GM23338 (cell line): ENCODE results near the gene CRTC1. TPM values are rescaled to one million over a fixed set of nuclear protein-coding genes. Genes with fewer than 3 reads are reported as not detected.

ENCODE experiments used
- ATAC-seq: fragments of 200-7000 bp; cut with Tn5 transposase; 3 replicates; pipeline ENCODE4 v1.9.1; 2020
- DNase-seq: peaks from one replicate; pipeline ENCODE4 v3.0.0-alpha.2; 2015; ENCODE audit warnings: low spot score
- H2AFZ ChIP-seq: fragments of 200-600 bp; sonication (generic); 2 replicates; pipeline ENCODE4 v1.8.0; 2016; ENCODE audit warnings: antibody characterized with exemption, mild to moderate bottlenecking, moderate library complexity
- H3F3A ChIP-seq: fragments of 200-600 bp; sonication (generic); replicated peaks from 2 replicates; pipeline ENCODE4 v1.8.0; 2017; ENCODE audit warnings: antibody characterized with exemption, mixed run types, low read depth
- H3K27ac ChIP-seq: fragments of 200-600 bp; sonication (generic); 2 replicates; pipeline ENCODE4 v1.6.1; 2016; ENCODE audit warnings: low read depth
- H3K27me3 ChIP-seq: fragments of 200-600 bp; sonication (generic); 2 replicates; pipeline ENCODE4 v1.8.0; 2016; ENCODE audit warnings: mild to moderate bottlenecking, mixed run types, moderate library complexity; ENCODE audit not compliant: insufficient read depth
- H3K36me3 ChIP-seq: fragments of 200-600 bp; sonication (generic); 2 replicates; pipeline ENCODE4 v1.8.0; 2016; ENCODE audit warnings: mild to moderate bottlenecking; ENCODE audit not compliant: insufficient read depth
- H3K4me1 ChIP-seq: fragments of 200-600 bp; sonication (generic); 2 replicates; pipeline ENCODE4 v1.8.0; 2016; ENCODE audit warnings: mild to moderate bottlenecking, moderate library complexity; ENCODE audit not compliant: insufficient read depth
- H3K4me2 ChIP-seq: fragments of 200-600 bp; sonication (generic); 2 replicates; pipeline ENCODE4 v1.7.1; 2017; ENCODE audit warnings: mixed run types
- H3K4me3 ChIP-seq: fragments of 200-600 bp; sonication (generic); 2 replicates; pipeline ENCODE4 v1.6.1; 2016; ENCODE audit warnings: mixed run types
- H3K79me2 ChIP-seq: fragments of 200-600 bp; sonication (generic); replicated peaks from 2 replicates; pipeline ENCODE4 v1.8.0; 2017; ENCODE audit warnings: mild to moderate bottlenecking; ENCODE audit not compliant: insufficient read depth
- H3K9me2 ChIP-seq: fragments of 200-600 bp; sonication (generic); 2 replicates; pipeline ENCODE4 v1.8.0; 2017; ENCODE audit not compliant: insufficient read depth
- H4K20me1 ChIP-seq: fragments of 200-600 bp; sonication (generic); replicated peaks from 2 replicates; pipeline ENCODE4 v1.8.0; 2017; ENCODE audit warnings: mild to moderate bottlenecking; ENCODE audit not compliant: insufficient read depth
- H3K27ac Mint-ChIP-seq: 2 replicates; pipeline ENCODE4 v1.8.0; 2020; ENCODE audit warnings: inconsistent platforms, mild to moderate bottlenecking, moderate library complexity, mixed read lengths
- H3K27me3 Mint-ChIP-seq: 3 replicates; pipeline ENCODE4 v1.8.0; 2022; ENCODE audit warnings: low read depth, mild to moderate bottlenecking, moderate library complexity, mixed read lengths, inconsistent platforms; ENCODE audit not compliant: insufficient read depth, poor library complexity
- H3K36me3 Mint-ChIP-seq: 3 replicates; pipeline ENCODE4 v1.8.0; 2021; ENCODE audit warnings: low read depth, mild to moderate bottlenecking, inconsistent platforms, moderate library complexity, mixed read lengths
- H3K4me1 Mint-ChIP-seq: 3 replicates; pipeline ENCODE4 v1.8.0; 2020; ENCODE audit warnings: mild to moderate bottlenecking, inconsistent platforms, mixed read lengths
- H3K4me3 Mint-ChIP-seq: 3 replicates; pipeline ENCODE4 v1.8.0; 2021; ENCODE audit warnings: moderate library complexity, mild to moderate bottlenecking, inconsistent platforms, mixed read lengths
- H3K9me3 Mint-ChIP-seq: 3 replicates; pipeline ENCODE4 v1.8.0; 2020; ENCODE audit warnings: moderate library complexity, mild to moderate bottlenecking, inconsistent platforms, mixed read lengths
- CREB1 ChIP-seq: fragments of 250-450 bp; sonication (Bioruptor Pico); IDR thresholded peaks from 2 replicates; pipeline ENCODE4 v1.5.0; 2020; ENCODE audit warnings: low read depth, mild to moderate bottlenecking, moderate library complexity
- EZH2 ChIP-seq: fragments of 200-600 bp; sonication (generic); IDR thresholded peaks from one replicate; pipeline ENCODE4 v1.8.0; 2017; ENCODE audit warnings: antibody characterized with exemption, mild to moderate bottlenecking, low read depth; ENCODE audit not compliant: unreplicated experiment
- EZH2phosphoT487 ChIP-seq: fragments of 200-600 bp; sonication (generic); IDR thresholded peaks from one replicate; pipeline ENCODE4 v1.8.1; 2018; ENCODE audit warnings: antibody characterized with exemption; ENCODE audit not compliant: unreplicated experiment
- JUNB ChIP-seq: IDR thresholded peaks from one replicate; pipeline ENCODE4 v1.6.1; 2016; ENCODE audit warnings: antibody characterized with exemption; ENCODE audit not compliant: unreplicated experiment
- NANOG ChIP-seq: IDR thresholded peaks from 2 replicates; pipeline ENCODE4 v1.6.1; 2016; ENCODE audit warnings: antibody characterized with exemption, borderline replicate concordance
- POLR2AphosphoS5 ChIP-seq: IDR thresholded peaks from 2 replicates; pipeline ENCODE4 v1.6.1; 2016; ENCODE audit warnings: antibody characterized with exemption, low read depth
- STAT1 ChIP-seq: IDR thresholded peaks from one replicate; pipeline ENCODE4 v1.6.1; 2016; ENCODE audit warnings: antibody characterized with exemption; ENCODE audit not compliant: unreplicated experiment
- ZNF114 ChIP-seq: fragments of 250-450 bp; sonication (Bioruptor Pico); IDR thresholded peaks from 2 replicates; pipeline ENCODE4 v1.5.0; 2020; ENCODE audit warnings: mild to moderate bottlenecking, moderate library complexity
- ZNF331 ChIP-seq: fragments of 250-450 bp; sonication (Bioruptor Pico); IDR thresholded peaks from 2 replicates; pipeline ENCODE4 v1.5.0; 2020; ENCODE audit warnings: low read depth, mild to moderate bottlenecking, moderate library complexity
- polyA plus RNA-seq: library from polyadenylated mRNA; unstranded; fragments of >200 nt; fragmentation: Nextera tagmentation; extraction: Ambion mirVana; gene quantifications from 2 replicates; pipeline ENCODE4 v1.2.1, GENCODE V29; 2016
- total RNA-seq: library from RNA; depleted of rRNA; stranded (reverse); fragments of >200 nt; shearing (Covaris generic); gene quantifications from 2 replicates; pipeline ENCODE4 v1.2.3, GENCODE V29; 2014
- TF ChIP-seq, protein P1 (sequence below), 2 experiments: fragments of 200-600 bp in 1 of 2; sonication (generic) in 1 of 2; conservative IDR thresholded peaks; 2 replicates each; pipeline versions ENCODE4 v1.5.1 to v1.6.1; 2016 to 2017; ENCODE audit warnings: antibody characterized with exemption in 2 of 2, low read depth in 2 of 2, mild to moderate bottlenecking in 2 of 2, moderate library complexity in 1 of 2
- TF ChIP-seq, protein P2 (sequence below): fragments of 250-450 bp; sonication (Bioruptor Pico); IDR thresholded peaks from 2 replicates; pipeline ENCODE4 v1.5.0; 2020; ENCODE audit warnings: mild to moderate bottlenecking, moderate library complexity
- TF ChIP-seq, protein P3 (sequence below): IDR thresholded peaks from one replicate; pipeline ENCODE4 v1.6.1; 2018; ENCODE audit warnings: antibody characterized with exemption; ENCODE audit not compliant: unreplicated experiment
- TF ChIP-seq, protein P4 (sequence below): IDR thresholded peaks from 2 replicates; pipeline ENCODE4 v1.6.1; 2016; ENCODE audit warnings: antibody characterized with exemption

Gene CRTC1
- total and polyA plus RNA-seq, 2 experiments from 2014 or later, result 5.4 to 8.4 TPM

DNA sequence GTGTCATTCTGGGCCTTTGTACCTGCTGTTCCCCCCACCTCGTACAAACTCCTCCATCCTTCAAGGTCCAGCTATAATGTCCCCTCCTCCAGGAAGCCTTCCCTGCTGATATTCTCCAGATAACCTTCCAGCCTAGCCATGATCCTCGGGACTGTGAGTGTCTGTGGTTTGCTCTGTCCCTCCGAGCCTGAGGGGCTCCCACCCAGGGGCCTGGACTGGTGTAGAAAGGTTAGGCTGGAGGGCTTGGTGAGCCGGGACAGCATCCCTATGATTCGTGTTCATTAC is 110.5 kb downstream of the CRTC1 start:
- peaks cover 11% of the 10 kb centered on the region for H4K20me1 ChIP-seq
- peaks cover 9% of the 10 kb centered on the region; the same call in 1 of the 2 replicates for H3K4me1 ChIP-seq
- H3K4me2 ChIP-seq, result no peak overlapping the region
- H3K36me3 ChIP-seq, result no peaks in the 10 kb centered on the region
- TF ChIP-seq, protein P1, sequence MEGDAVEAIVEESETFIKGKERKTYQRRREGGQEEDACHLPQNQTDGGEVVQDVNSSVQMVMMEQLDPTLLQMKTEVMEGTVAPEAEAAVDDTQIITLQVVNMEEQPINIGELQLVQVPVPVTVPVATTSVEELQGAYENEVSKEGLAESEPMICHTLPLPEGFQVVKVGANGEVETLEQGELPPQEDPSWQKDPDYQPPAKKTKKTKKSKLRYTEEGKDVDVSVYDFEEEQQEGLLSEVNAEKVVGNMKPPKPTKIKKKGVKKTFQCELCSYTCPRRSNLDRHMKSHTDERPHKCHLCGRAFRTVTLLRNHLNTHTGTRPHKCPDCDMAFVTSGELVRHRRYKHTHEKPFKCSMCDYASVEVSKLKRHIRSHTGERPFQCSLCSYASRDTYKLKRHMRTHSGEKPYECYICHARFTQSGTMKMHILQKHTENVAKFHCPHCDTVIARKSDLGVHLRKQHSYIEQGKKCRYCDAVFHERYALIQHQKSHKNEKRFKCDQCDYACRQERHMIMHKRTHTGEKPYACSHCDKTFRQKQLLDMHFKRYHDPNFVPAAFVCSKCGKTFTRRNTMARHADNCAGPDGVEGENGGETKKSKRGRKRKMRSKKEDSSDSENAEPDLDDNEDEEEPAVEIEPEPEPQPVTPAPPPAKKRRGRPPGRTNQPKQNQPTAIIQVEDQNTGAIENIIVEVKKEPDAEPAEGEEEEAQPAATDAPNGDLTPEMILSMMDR (conservative IDR thresholded peaks at IDR 0.05; ENCODE audit: low read depth in 2 of 2), result no peak
- TF ChIP-seq EZH2phosphoT487 (no peak), EZH2 (no peak), ZNF114 (CRISPR knock-in tag) (no peak), STAT1 (no peak), NANOG (no peak), ZNF331 (CRISPR knock-in tag) (no peak), POLR2AphosphoS5 (no peak), CREB1 (CRISPR knock-in tag) (no peak), JUNB (no peak)
- TF ChIP-seq, protein P2, sequence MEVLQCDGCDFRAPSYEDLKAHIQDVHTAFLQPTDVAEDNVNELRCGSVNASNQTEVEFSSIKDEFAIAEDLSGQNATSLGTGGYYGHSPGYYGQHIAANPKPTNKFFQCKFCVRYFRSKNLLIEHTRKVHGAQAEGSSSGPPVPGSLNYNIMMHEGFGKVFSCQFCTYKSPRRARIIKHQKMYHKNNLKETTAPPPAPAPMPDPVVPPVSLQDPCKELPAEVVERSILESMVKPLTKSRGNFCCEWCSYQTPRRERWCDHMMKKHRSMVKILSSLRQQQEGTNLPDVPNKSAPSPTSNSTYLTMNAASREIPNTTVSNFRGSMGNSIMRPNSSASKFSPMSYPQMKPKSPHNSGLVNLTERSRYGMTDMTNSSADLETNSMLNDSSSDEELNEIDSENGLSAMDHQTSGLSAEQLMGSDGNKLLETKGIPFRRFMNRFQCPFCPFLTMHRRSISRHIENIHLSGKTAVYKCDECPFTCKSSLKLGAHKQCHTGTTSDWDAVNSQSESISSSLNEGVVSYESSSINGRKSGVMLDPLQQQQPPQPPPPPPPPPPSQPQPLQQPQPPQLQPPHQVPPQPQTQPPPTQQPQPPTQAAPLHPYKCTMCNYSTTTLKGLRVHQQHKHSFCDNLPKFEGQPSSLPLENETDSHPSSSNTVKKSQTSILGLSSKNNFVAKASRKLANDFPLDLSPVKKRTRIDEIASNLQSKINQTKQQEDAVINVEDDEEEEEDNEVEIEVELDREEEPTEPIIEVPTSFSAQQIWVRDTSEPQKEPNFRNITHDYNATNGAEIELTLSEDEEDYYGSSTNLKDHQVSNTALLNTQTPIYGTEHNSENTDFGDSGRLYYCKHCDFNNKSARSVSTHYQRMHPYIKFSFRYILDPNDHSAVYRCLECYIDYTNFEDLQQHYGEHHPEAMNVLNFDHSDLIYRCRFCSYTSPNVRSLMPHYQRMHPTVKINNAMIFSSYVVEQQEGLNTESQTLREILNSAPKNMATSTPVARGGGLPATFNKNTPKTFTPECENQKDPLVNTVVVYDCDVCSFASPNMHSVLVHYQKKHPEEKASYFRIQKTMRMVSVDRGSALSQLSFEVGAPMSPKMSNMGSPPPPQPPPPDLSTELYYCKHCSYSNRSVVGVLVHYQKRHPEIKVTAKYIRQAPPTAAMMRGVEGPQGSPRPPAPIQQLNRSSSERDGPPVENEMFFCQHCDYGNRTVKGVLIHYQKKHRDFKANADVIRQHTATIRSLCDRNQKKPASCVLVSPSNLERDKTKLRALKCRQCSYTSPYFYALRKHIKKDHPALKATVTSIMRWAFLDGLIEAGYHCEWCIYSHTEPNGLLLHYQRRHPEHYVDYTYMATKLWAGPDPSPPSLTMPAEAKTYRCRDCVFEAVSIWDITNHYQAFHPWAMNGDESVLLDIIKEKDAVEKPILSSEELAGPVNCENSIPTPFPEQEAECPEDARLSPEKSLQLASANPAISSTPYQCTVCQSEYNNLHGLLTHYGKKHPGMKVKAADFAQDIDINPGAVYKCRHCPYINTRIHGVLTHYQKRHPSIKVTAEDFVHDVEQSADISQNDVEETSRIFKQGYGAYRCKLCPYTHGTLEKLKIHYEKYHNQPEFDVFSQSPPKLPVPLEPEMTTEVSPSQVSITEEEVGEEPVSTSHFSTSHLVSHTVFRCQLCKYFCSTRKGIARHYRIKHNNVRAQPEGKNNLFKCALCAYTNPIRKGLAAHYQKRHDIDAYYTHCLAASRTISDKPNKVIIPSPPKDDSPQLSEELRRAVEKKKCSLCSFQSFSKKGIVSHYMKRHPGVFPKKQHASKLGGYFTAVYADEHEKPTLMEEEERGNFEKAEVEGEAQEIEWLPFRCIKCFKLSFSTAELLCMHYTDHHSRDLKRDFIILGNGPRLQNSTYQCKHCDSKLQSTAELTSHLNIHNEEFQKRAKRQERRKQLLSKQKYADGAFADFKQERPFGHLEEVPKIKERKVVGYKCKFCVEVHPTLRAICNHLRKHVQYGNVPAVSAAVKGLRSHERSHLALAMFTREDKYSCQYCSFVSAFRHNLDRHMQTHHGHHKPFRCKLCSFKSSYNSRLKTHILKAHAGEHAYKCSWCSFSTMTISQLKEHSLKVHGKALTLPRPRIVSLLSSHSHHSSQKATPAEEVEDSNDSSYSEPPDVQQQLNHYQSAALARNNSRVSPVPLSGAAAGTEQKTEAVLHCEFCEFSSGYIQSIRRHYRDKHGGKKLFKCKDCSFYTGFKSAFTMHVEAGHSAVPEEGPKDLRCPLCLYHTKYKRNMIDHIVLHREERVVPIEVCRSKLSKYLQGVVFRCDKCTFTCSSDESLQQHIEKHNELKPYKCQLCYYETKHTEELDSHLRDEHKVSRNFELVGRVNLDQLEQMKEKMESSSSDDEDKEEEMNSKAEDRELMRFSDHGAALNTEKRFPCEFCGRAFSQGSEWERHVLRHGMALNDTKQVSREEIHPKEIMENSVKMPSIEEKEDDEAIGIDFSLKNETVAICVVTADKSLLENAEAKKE (CRISPR knock-in tag), result no peak
- TF ChIP-seq, protein P3, sequence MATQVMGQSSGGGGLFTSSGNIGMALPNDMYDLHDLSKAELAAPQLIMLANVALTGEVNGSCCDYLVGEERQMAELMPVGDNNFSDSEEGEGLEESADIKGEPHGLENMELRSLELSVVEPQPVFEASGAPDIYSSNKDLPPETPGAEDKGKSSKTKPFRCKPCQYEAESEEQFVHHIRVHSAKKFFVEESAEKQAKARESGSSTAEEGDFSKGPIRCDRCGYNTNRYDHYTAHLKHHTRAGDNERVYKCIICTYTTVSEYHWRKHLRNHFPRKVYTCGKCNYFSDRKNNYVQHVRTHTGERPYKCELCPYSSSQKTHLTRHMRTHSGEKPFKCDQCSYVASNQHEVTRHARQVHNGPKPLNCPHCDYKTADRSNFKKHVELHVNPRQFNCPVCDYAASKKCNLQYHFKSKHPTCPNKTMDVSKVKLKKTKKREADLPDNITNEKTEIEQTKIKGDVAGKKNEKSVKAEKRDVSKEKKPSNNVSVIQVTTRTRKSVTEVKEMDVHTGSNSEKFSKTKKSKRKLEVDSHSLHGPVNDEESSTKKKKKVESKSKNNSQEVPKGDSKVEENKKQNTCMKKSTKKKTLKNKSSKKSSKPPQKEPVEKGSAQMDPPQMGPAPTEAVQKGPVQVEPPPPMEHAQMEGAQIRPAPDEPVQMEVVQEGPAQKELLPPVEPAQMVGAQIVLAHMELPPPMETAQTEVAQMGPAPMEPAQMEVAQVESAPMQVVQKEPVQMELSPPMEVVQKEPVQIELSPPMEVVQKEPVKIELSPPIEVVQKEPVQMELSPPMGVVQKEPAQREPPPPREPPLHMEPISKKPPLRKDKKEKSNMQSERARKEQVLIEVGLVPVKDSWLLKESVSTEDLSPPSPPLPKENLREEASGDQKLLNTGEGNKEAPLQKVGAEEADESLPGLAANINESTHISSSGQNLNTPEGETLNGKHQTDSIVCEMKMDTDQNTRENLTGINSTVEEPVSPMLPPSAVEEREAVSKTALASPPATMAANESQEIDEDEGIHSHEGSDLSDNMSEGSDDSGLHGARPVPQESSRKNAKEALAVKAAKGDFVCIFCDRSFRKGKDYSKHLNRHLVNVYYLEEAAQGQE, result no peak
- TF ChIP-seq, protein P4, sequence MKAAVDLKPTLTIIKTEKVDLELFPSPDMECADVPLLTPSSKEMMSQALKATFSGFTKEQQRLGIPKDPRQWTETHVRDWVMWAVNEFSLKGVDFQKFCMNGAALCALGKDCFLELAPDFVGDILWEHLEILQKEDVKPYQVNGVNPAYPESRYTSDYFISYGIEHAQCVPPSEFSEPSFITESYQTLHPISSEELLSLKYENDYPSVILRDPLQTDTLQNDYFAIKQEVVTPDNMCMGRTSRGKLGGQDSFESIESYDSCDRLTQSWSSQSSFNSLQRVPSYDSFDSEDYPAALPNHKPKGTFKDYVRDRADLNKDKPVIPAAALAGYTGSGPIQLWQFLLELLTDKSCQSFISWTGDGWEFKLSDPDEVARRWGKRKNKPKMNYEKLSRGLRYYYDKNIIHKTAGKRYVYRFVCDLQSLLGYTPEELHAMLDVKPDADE, result no peak
- ATAC-seq, result no peak
- Mint-ChIP-seq H3K36me3 (no peaks in the 10 kb centered on the region; the same call in 2 of the 3 replicates), H3K4me3 (no peak overlapping the region), H3K27me3 (peaks cover 70% of the 10 kb centered on the region), H3K4me1 (peaks cover 7% of the 10 kb centered on the region), H3K9me3 (no peaks in the 10 kb centered on the region; the same call in 1 of the 3 replicates), H3K27ac (no peak overlapping the region)
- no peaks in the 10 kb centered on the region for H3K9me2 ChIP-seq
- DNase-seq, result no peak
- no peak overlapping the region for H3K4me3 ChIP-seq
- no peaks in the 10 kb centered on the region for H3F3A ChIP-seq
- H2AFZ ChIP-seq, result no peak overlapping the region
- H3K79me2 ChIP-seq, result no peaks in the 10 kb centered on the region
- no peak overlapping the region for H3K27ac ChIP-seq
- H3K27me3 ChIP-seq, result peaks cover 95% of the 10 kb centered on the region
